ENCODE data around the gene ANKEF1.

GRCh38 chr20:10014431-10014830 is 20.4 kb upstream of the ANKEF1 start:
- no peak for TF ChIP-seq CTCF (IDR thresholded peaks at IDR 0.05; ENCODE audit: low read depth, low read length)
- no peak for TF ChIP-seq MYC (IDR thresholded peaks at IDR 0.05; ENCODE audit: low read depth, low read length)
